HUDEP-2 (cell line): Measurements from ENCODE around the gene FABP3.

Source experiments
- DNase-seq, 76 experiments: peaks; one replicate each; lab custom pipeline; 2025; ENCODE audit not compliant: unreplicated experiment in 76 of 76; lab: John Stamatoyannopoulos, UW

FABP3 gene

GRCh38 chr1:31373897-31374486, 1.1 kb upstream of the FABP3 start:
- DNase-seq = no peak

GRCh38 chr1:31372751-31373055, 173 bp downstream of the FABP3 start:
- no peak for DNase-seq

- no peak for DNase-seq
Observed at GRCh38 chr1:31372051-31372450, 825 bp downstream of the FABP3 start.

GRCh38 chr1:31371121-31371959, 1.5 kb downstream of the FABP3 start:
- DNase-seq = no peak

GRCh38 chr1:31370565-31370964, 2.3 kb downstream of the FABP3 start:
- no peak for DNase-seq

GRCh38 chr1:31370021-31370420, 2.9 kb downstream of the FABP3 start:
- DNase-seq = no peak

- peak in 68 of 76 experiments; percentile 8 to 80 (median 46) for DNase-seq
Observed at GRCh38 chr1:31368611-31369107, 4.2 kb downstream of the FABP3 start.

- no peak for DNase-seq
Observed at GRCh38 chr1:31366796-31367195, 6.1 kb downstream of the FABP3 start.

GRCh38 chr1:31364561-31365250, 8.2 kb downstream of the FABP3 start:
- no peak for DNase-seq

GRCh38 chr1:31362032-31362431, 10.8 kb downstream of the FABP3 start:
- DNase-seq = no peak

- DNase-seq = no peak
Observed at GRCh38 chr1:31361607-31362006, 11.3 kb downstream of the FABP3 start.

GRCh38 chr1:31356427-31356826, 16.4 kb downstream of the FABP3 start:
- no peak for DNase-seq

- DNase-seq = peak in 6 of 76 experiments; percentile 3 to 15 (median 12)
Observed at GRCh38 chr1:31354283-31354682, 18.6 kb downstream of the FABP3 start.

GRCh38 chr1:31348449-31348848, 24.4 kb downstream of the FABP3 start:
- no peak for DNase-seq

GRCh38 chr1:31346785-31347184, 26.1 kb downstream of the FABP3 start:
- DNase-seq = peak in 27 of 76 experiments; percentile 1 to 60 (median 26)

GRCh38 chr1:31345635-31346034, 27.2 kb downstream of the FABP3 start:
- no peak for DNase-seq

- no peak for DNase-seq
Observed at GRCh38 chr1:31344503-31344902, 28.4 kb downstream of the FABP3 start.

GRCh38 chr1:31336687-31337467, 36.0 kb downstream of the FABP3 start:
- no peak for DNase-seq

GRCh38 chr1:31335007-31335406, 37.9 kb downstream of the FABP3 start:
- DNase-seq = peak in 20 of 76 experiments; percentile 1 to 44 (median 10)

GRCh38 chr1:31327381-31327780, 45.5 kb downstream of the FABP3 start:
- DNase-seq = no peak

GRCh38 chr1:31326461-31326860, 46.4 kb downstream of the FABP3 start:
- no peak for DNase-seq
